Stimulated activated CD4-positive, alpha-beta T cell treated with anti-CD3 and anti-CD28 coated beads, Interleukin-1b, Interleukin-23, amount 100 ng/mL, for 24 hours (primary cell): Measurements from ENCODE around the gene ANKRD40CL.
"Not testable (repeated sequence)": the region's sequence is repeated elsewhere in the genome, so short reads cannot be mapped to it uniquely, and the experiment has no call there.

Experiments used
- DNase-seq, 4 experiments: peaks; one replicate each; pipeline ENCODE4 v3.0.0-alpha.2; 2020; ENCODE audit warnings: low read depth in 4 of 4, low spot score in 1 of 4

Gene ANKRD40CL

GRCh38 chr17:50763716-50764475 lies 3.4 kb downstream of the ANKRD40CL start:
- DNase-seq, result no peak

GRCh38 chr17:50762177-50762576 lies 5.1 kb downstream of the ANKRD40CL start:
- DNase-seq, result no peak

GRCh38 chr17:50758989-50759544 lies 8.3 kb downstream of the ANKRD40CL start:
- no peak for DNase-seq

GRCh38 chr17:50758524-50758923 lies 8.8 kb downstream of the ANKRD40CL start:
- no peak for DNase-seq

GRCh38 chr17:50754521-50754920 lies 12.8 kb downstream of the ANKRD40CL start:
- DNase-seq, result no peak

GRCh38 chr17:50749245-50749644 lies 18.1 kb downstream of the ANKRD40CL start:
- DNase-seq, result no peak

GRCh38 chr17:50745631-50746030 lies 21.7 kb downstream of the ANKRD40CL start:
- DNase-seq, result no peak

GRCh38 chr17:50739098-50739497 lies 28.2 kb downstream of the ANKRD40CL start:
- no peak for DNase-seq

- no peak for DNase-seq
Observed at GRCh38 chr17:50737118-50737698, 30.1 kb downstream of the ANKRD40CL start.

GRCh38 chr17:50735287-50735686 lies 32.0 kb downstream of the ANKRD40CL start:
- no peak for DNase-seq

- no peak for DNase-seq
Observed at GRCh38 chr17:50731575-50732460, 35.5 kb downstream of the ANKRD40CL start.

- DNase-seq, result no peak
Observed at GRCh38 chr17:50728881-50729765, 38.2 kb downstream of the ANKRD40CL start.

- DNase-seq, result no peak
Observed at GRCh38 chr17:50728112-50728429, 39.2 kb downstream of the ANKRD40CL start.

- DNase-seq, result no peak
Observed at GRCh38 chr17:50725769-50726655, 41.3 kb downstream of the ANKRD40CL start.

GRCh38 chr17:50724622-50725021 lies 42.7 kb downstream of the ANKRD40CL start:
- not testable (repeated sequence) for DNase-seq

GRCh38 chr17:50722746-50723145 lies 44.6 kb downstream of the ANKRD40CL start:
- no peak for DNase-seq

GRCh38 chr17:50721194-50722010 lies 45.9 kb downstream of the ANKRD40CL start:
- DNase-seq, result no peak

GRCh38 chr17:50719924-50720794 lies 47.2 kb downstream of the ANKRD40CL start:
- DNase-seq, result no peak
